ENCODE measurements around the gene CYP2J2. TPM values are rescaled to one million over a fixed set of nuclear protein-coding genes. Genes with fewer than 3 reads are reported as not detected.
"Not testable (repeated sequence)": the region's sequence is repeated elsewhere in the genome, so short reads cannot be mapped to it uniquely, and the experiment has no call there.

The CYP2J2 gene
- total RNA-seq, 2 experiments from 2014 or later, result not detected

- POLR2A ChIA-PET, result no interaction called here
- TF ChIP-seq CTCF (conservative IDR thresholded peaks at IDR 0.05; ENCODE audit: low read length) (no peak), EZH2phosphoT487 (IDR thresholded peaks at IDR 0.05; ENCODE audit: borderline replicate concordance, low read depth, low read length) (no peak)
- BruUV-seq (replicated peaks), result no TSS peak
- Histone ChIP-seq H2AFZ (ENCODE audit: low read length) (no peak overlapping the region), H3K27ac (ENCODE audit: low read depth, low read length, poor library complexity, severe bottlenecking) (no peak overlapping the region), H3K36me3 (ENCODE audit: insufficient read depth, low read length) (no peaks in the 10 kb centered on the region), H3K9me3 (ENCODE audit: low read length) (no peaks in the 10 kb centered on the region), H3K9me2 (ENCODE audit: insufficient read depth, low read length) (no peaks in the 10 kb centered on the region), H3K4me2 (ENCODE audit: low read length) (no peak overlapping the region), H3K79me2 (ENCODE audit: insufficient read depth, low read depth, low read length) (no peaks in the 10 kb centered on the region), H4K20me1 (ENCODE audit: insufficient read depth, low read length) (no peaks in the 10 kb centered on the region), H3K4me3 (ENCODE audit: low read depth, low read length, poor library complexity, severe bottlenecking) (no peak overlapping the region), H3K4me1 (ENCODE audit: insufficient read depth, low read length, poor library complexity, severe bottlenecking) (no peaks in the 10 kb centered on the region)
- DNase-seq (ENCODE audit: low spot score), result no peak
- CTCF ChIA-PET (ENCODE audit: unreplicated experiment), result no interaction called here
- intact Hi-C loops (cut with micrococcal nuclease; ENCODE audit: unreplicated experiment), result no loop called here
These were observed 69.7 kb downstream of the CYP2J2 start for GRCh38 chr1:59856725-59857338.

DNA sequence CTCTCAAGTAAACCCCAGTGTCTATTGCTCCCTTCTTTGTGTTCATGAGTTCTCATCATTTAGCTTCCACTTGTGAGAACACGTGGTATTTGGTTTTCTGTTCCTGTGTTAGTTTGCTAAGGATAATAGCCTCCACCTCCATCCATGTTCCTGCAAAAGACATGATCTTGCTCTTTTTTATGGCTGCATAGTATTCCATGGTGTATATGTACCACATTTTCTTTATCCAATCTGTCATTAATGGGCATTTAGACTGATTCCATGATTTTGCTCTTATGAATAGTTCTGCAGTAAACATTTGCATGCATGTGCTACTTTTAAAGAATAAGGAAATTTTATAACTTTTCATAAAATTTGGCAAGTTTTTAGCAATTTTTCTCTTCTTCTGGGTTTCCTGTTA lies 71.3 kb downstream of the CYP2J2 start:
- POLR2A ChIA-PET; H3K9me2 ChIP-seq (ENCODE audit: insufficient read depth, low read length); H3K4me1 ChIP-seq (ENCODE audit: insufficient read depth, low read length, poor library complexity, severe bottlenecking); H3K4me3 ChIP-seq (ENCODE audit: low read depth, low read length, poor library complexity, severe bottlenecking); H4K20me1 ChIP-seq (ENCODE audit: insufficient read depth, low read length); H3K36me3 ChIP-seq (ENCODE audit: insufficient read depth, low read length); DNase-seq (ENCODE audit: low spot score); H3K4me2 ChIP-seq (ENCODE audit: low read length); H3K27ac ChIP-seq (ENCODE audit: low read depth, low read length, poor library complexity, severe bottlenecking); H3K79me2 ChIP-seq (ENCODE audit: insufficient read depth, low read depth, low read length); intact Hi-C loops (cut with micrococcal nuclease; ENCODE audit: unreplicated experiment); H2AFZ ChIP-seq (ENCODE audit: low read length); H3K9me3 ChIP-seq (ENCODE audit: low read length); CTCF ChIA-PET (ENCODE audit: unreplicated experiment); BruUV-seq (replicated peaks): not testable (repeated sequence)

GRCh38 chr1:59852117-59852516 lies 74.5 kb downstream of the CYP2J2 start:
- TF ChIP-seq EZH2phosphoT487 (IDR thresholded peaks at IDR 0.05; ENCODE audit: borderline replicate concordance, low read depth, low read length) (no peak), CTCF (conservative IDR thresholded peaks at IDR 0.05; ENCODE audit: low read length) (no peak)
- ChIA-PET CTCF (ENCODE audit: unreplicated experiment) (no interaction called here), POLR2A (interaction anchor here (0.6 to 0.7 kb wide), 2 partner anchors 313 to 1237 kb away, joined by 4 read pairs; no protein-coding TSS in a partner anchor)
- no peak overlapping the region for H3K4me2 ChIP-seq (ENCODE audit: low read length)
- H3K4me1 ChIP-seq (ENCODE audit: insufficient read depth, low read length, poor library complexity, severe bottlenecking), result no peaks in the 10 kb centered on the region
- H3K79me2 ChIP-seq (ENCODE audit: insufficient read depth, low read depth, low read length), result no peaks in the 10 kb centered on the region
- H3K27ac ChIP-seq (ENCODE audit: low read depth, low read length, poor library complexity, severe bottlenecking), result no peak overlapping the region
- intact Hi-C loops (cut with micrococcal nuclease; ENCODE audit: unreplicated experiment), result no loop called here
- no peak for DNase-seq (ENCODE audit: low spot score)
- no peaks in the 10 kb centered on the region for H3K9me3 ChIP-seq (ENCODE audit: low read length)
- no peak overlapping the region for H2AFZ ChIP-seq (ENCODE audit: low read length)
- H3K9me2 ChIP-seq (ENCODE audit: insufficient read depth, low read length), result no peaks in the 10 kb centered on the region
- H3K36me3 ChIP-seq (ENCODE audit: insufficient read depth, low read length), result no peaks in the 10 kb centered on the region
- no peaks in the 10 kb centered on the region for H4K20me1 ChIP-seq (ENCODE audit: insufficient read depth, low read length)
- no TSS peak for BruUV-seq (replicated peaks)
- no peak overlapping the region for H3K4me3 ChIP-seq (ENCODE audit: low read depth, low read length, poor library complexity, severe bottlenecking)

All from OCI-LY7 (cell line).